ENCODE data around the gene ENO1. TPM values are rescaled to one million over a fixed set of nuclear protein-coding genes. Genes with fewer than 3 reads are reported as not detected.

ENO1 gene
- total and polyA plus RNA-seq, 10 of the 15 experiments (the other 5 are each of a cell fraction or from before 2014, with no cell fraction given): 1,850 to 4,219 (median 2,331) TPM

DNA sequence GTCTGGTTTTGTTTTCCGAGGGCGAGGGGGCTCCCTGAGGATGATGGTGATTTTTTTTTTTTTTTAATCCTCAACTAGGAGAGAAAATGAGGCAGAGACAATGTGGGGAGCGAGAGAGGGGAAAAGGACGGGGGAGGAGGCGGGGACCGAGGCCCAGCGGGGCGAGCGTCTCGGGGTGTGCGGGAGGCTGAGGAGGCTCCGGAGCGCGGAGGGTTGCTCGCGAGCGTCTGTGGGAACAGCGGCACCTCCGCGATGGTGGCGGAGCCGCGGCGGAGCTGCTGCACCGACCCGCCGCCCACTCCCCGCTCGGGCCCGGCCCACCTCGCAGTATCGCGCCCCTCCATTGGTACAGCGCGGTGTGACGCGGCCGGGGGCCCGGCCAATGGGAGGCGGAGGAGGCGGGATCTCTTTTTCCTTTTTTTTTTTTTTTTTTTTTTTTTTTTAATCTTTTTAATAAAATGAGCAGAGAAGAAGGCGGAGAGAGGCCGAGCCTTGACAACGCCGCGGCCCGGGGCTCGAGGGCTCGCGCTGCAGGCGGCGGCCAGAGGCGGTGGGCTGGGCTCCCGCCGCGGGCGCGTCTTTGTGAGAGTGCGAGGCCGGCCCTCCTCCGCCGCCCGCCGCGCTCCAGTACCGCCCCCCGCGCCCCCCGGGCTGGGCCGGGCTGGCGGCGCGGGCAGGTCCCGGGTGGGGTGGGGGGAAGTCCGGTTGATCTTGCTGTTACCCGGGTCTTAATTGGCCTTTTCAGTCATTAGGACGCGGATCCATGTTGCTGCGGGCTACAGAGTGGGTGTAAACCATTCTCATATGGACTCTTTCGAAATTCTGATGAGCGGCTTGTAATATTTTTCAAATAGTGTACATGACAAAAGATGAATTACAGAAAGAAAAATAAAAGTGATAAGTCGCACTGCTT is 60.8 kb downstream of the ENO1 start, which contains the start of gene RERE:
TSS of gene RERE (minus strand) at position 229 of the 913 bp plus-strand sequence.
- Histone ChIP-seq H3K4me2 (ENCODE audit: control insufficient read depth, insufficient read depth) (peak within 1 kb of the TSS; percentile 58), H3K4me1 (ENCODE audit: control insufficient read depth, insufficient read depth, low read length) (no peaks in the 10 kb centered on the region), H3K9ac (ENCODE audit: control insufficient read depth, insufficient read depth, low read length) (peak within 1 kb of the TSS; percentile 95), H3K27ac (ENCODE audit: control insufficient read depth, insufficient read depth) (peak within 1 kb of the TSS; percentile 95), H2AFZ (ENCODE audit: control insufficient read depth, low read depth, low read length) (peak within 1 kb of the TSS; percentile 78), H3K9me3 (replicated peaks; ENCODE audit: control insufficient read depth, insufficient read depth, low read length) (no peaks in the 10 kb centered on the region), H3K79me2 (ENCODE audit: control insufficient read depth, insufficient read depth, low read length) (peaks cover 48% of the 10 kb centered on the region), H4K20me1 (ENCODE audit: control insufficient read depth, insufficient read depth) (no peaks in the 10 kb centered on the region), H3K36me3 (ENCODE audit: control insufficient read depth in 2 of 2, insufficient read depth in 2 of 2, low read length in 1 of 2) (no peaks in the 10 kb centered on the region), H3K27me3 (replicated peaks in 1 of 2; ENCODE audit: control insufficient read depth in 2 of 2, insufficient read depth in 2 of 2, low read length in 1 of 2) (no peaks in the 10 kb centered on the region), H3K4me3 (peak within 1 kb of the TSS; percentile 91)
- DNase-seq (ENCODE audit: low read depth, low spot score) (peak; percentile 74), FAIRE-seq (peak; percentile 64), ATAC-seq (peak; percentile 92)
- no TSS peak for BruUV-seq (replicated peaks)
- intact Hi-C loops (cut with micrococcal nuclease; ENCODE audit: unreplicated experiment) (loop anchor here (5.0 kb wide), 1 partner anchor 55 kb away; no protein-coding TSS in a partner anchor), in situ Hi-C loops (cut with MboI) (no loop called here)
- SMC1A ChIA-PET (ENCODE audit: uncharacterized antibody, unreplicated experiment): interaction anchor here (1.2 to 3.5 kb wide), 2 partner anchors 54 to 90 kb away, joined by 3 to 22 read pairs; no protein-coding TSS in a partner anchor
- RAD21 ChIA-PET (ENCODE audit: unreplicated experiment): interaction anchor here (0.6 to 1.9 kb wide), 2 partner anchors 17 to 57 kb away, joined by 3 to 5 read pairs; no protein-coding TSS in a partner anchor
- POLR2A ChIA-PET: interaction anchor here (0.7 to 3.4 kb wide), 6 partner anchors 10 to 395 kb away, joined by 3 to 27 read pairs (median 4); no protein-coding TSS in a partner anchor
- CTCF ChIA-PET: interaction anchor here (1.0 kb wide), 1 partner anchor 90 kb away, joined by 3 read pairs; no protein-coding TSS in a partner anchor
- WGBS (ENCODE audit: insufficient coverage, insufficient replicate concordance, low lambda C conversion rate, missing lambda C conversion rate): under 1% methylated on average over 59 of the region's 82 CpGs
- TF ChIP-seq NFYB (IDR thresholded peaks at IDR 0.05; ENCODE audit: insufficient read depth, low read depth, low read length) (peak; percentile 87), MEF2B (IDR thresholded peaks at IDR 0.05; ENCODE audit: partially characterized antibody, poor library complexity, severe bottlenecking) (no peak), POLR2AphosphoS2 (IDR thresholded peaks at IDR 0.05; ENCODE audit: low read depth, low read length) (peak; percentile 88), EGR1 (IDR thresholded peaks at IDR 0.05; ENCODE audit: borderline replicate concordance in 1 of 2, low read depth in 2 of 2, low read length in 2 of 2) (peak in 1 of 2 experiments; percentile 78; a peak in 2 of 3 replicates), IKZF1 (conservative IDR thresholded peaks at IDR 0.05) (peak; percentile 49), MYC (IDR thresholded peaks at IDR 0.05; ENCODE audit: insufficient read depth, insufficient read length, insufficient replicate concordance, low read length, severe bottlenecking) (no peak), CBX5 (IDR thresholded peaks at IDR 0.05; ENCODE audit: low read depth) (no peak), NRF1 (conservative IDR thresholded peaks at IDR 0.05; ENCODE audit: low read depth, low read length) (no peak), TBL1XR1 (IDR thresholded peaks at IDR 0.05; ENCODE audit: low read depth, low read length) (no peak), ATF3 (IDR thresholded peaks at IDR 0.05; ENCODE audit: borderline replicate concordance, extremely low read depth, low read depth, low read length) (no peak), SPI1 (IDR thresholded peaks at IDR 0.05; ENCODE audit: borderline replicate concordance, insufficient read depth, low read depth, low read length) (no peak), IKZF2 (IDR thresholded peaks at IDR 0.05) (no peak), NFXL1 (IDR thresholded peaks at IDR 0.05; ENCODE audit: borderline replicate concordance) (no peak), MXI1 (IDR thresholded peaks at IDR 0.05; ENCODE audit: low read depth, low read length) (peak; percentile 32), CHD1 (IDR thresholded peaks at IDR 0.05; ENCODE audit: low read depth, low read length) (no peak; the same call in 1 of the 2 replicates), BRCA1 (IDR thresholded peaks at IDR 0.05; ENCODE audit: low read depth, low read length) (no peak), JUND (IDR thresholded peaks at IDR 0.05; ENCODE audit: low read depth, low read length) (no peak)
- TF ChIP-seq, protein P1, sequence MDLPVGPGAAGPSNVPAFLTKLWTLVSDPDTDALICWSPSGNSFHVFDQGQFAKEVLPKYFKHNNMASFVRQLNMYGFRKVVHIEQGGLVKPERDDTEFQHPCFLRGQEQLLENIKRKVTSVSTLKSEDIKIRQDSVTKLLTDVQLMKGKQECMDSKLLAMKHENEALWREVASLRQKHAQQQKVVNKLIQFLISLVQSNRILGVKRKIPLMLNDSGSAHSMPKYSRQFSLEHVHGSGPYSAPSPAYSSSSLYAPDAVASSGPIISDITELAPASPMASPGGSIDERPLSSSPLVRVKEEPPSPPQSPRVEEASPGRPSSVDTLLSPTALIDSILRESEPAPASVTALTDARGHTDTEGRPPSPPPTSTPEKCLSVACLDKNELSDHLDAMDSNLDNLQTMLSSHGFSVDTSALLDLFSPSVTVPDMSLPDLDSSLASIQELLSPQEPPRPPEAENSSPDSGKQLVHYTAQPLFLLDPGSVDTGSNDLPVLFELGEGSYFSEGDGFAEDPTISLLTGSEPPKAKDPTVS (IDR thresholded peaks at IDR 0.05; ENCODE audit: low read depth, low read length): no peak
- TF ChIP-seq, protein P2, sequence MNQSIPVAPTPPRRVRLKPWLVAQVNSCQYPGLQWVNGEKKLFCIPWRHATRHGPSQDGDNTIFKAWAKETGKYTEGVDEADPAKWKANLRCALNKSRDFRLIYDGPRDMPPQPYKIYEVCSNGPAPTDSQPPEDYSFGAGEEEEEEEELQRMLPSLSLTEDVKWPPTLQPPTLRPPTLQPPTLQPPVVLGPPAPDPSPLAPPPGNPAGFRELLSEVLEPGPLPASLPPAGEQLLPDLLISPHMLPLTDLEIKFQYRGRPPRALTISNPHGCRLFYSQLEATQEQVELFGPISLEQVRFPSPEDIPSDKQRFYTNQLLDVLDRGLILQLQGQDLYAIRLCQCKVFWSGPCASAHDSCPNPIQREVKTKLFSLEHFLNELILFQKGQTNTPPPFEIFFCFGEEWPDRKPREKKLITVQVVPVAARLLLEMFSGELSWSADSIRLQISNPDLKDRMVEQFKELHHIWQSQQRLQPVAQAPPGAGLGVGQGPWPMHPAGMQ (IDR thresholded peaks at IDR 0.05; ENCODE audit: borderline replicate concordance): no peak

Data from GM12878 (cell line).